GM21737 (cell line): Measurements from ENCODE around the gene CNTNAP5.

Experiments
- ATAC-seq: cut with Tn5 transposase; IDR thresholded peaks from one replicate; pipeline ENCODE4 v1.9.1; 2021; ENCODE audit warnings: mild to moderate bottlenecking, moderate library complexity; ENCODE audit not compliant: unreplicated experiment

Gene CNTNAP5

DNA sequence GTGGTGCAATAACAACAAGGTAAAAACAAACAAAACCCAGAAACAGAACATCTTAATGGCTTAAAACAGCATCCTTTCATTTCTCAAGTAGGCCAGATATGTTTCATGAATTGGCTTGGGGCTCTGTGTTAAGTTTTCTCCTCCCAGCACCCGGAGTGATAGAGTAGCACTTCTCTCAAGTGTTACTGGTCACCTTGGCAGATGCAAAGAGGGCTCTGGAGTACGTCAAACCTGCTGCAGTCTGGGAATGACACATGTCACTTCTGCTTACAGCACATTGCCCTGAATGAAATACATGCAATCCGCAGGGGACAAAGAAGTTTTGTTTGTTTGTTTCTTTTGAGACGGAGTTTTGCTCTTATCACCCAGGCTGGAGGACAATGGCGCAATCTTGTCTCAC lies 639.3 kb downstream of the CNTNAP5 start:
- no peak for ATAC-seq

DNA sequence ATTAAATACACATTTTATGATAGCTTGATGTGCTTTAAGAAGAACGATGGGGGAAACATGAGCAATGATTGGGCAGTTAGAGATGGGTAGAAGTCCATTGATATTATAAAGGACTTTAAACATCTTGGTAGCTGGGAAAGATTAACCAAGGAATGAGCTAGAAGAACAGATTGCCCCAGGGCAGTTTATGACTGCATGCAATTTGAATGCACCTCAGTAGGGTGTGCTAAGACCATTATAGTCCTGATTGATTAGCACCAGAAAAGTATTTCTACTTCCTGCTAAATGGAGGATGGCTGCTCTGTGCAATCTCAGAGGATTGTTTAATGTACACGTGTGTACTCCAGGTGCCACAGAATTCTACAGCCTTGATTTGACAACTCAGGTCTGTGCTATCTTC lies 641.9 kb downstream of the CNTNAP5 start:
- ATAC-seq = no peak

DNA sequence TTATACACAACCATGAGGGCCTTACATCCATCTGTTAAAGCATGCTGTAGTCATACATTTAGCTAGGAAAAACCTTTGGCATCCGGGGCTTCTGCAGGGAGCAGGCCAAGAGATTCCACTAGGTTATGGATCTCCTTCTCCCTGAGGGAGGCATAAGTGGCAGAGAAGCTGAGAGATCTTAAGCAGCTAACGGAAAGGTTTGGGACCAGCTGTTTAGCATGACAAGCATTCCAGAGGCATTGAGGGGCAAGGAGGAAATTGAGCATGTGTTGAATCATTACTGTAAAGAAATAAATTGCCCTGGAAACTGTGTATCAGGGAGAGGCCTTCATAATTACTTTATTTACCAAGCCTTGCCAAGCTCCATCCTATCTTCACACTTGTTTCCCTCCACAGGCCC lies 643.1 kb downstream of the CNTNAP5 start:
- ATAC-seq = no peak

DNA sequence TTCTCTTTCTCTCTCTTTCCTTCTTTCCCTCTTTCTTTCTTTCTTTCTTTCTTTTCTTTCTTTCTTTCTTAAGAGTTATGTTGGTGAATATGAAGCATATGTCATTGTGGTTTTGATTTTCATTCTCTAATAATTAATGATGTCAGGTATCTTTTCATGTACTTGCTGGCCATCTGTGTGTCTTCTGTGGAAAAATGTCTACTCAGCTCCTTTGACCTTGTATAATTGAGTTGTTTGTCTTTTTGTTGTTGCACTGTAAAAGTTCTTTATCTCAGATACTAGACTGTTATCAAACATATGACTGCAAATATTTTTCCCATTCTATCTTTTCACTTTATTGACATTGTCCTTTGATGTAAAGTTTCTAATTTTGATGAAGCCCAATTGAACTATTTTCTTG lies 645.1 kb downstream of the CNTNAP5 start:
- ATAC-seq = no peak

DNA sequence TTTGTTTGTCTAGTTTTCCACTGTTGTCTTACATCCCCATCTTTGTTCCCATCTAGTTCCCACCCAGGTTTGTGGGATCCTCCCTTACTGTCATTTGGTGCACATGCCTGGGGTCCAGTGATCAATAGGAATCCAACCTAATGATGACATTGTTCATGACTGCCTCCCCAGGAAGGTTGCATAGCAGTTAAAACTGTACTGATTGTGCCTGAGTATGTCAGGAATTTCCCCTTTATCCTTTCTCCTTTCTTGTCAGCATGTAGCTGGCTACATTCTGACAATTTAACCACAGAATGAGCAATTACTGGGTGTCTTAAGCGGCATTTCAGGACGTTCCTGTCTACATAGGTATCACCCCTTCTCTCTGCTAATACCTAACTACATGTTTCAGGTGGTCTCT lies 653.0 kb downstream of the CNTNAP5 start:
- ATAC-seq = no peak

DNA sequence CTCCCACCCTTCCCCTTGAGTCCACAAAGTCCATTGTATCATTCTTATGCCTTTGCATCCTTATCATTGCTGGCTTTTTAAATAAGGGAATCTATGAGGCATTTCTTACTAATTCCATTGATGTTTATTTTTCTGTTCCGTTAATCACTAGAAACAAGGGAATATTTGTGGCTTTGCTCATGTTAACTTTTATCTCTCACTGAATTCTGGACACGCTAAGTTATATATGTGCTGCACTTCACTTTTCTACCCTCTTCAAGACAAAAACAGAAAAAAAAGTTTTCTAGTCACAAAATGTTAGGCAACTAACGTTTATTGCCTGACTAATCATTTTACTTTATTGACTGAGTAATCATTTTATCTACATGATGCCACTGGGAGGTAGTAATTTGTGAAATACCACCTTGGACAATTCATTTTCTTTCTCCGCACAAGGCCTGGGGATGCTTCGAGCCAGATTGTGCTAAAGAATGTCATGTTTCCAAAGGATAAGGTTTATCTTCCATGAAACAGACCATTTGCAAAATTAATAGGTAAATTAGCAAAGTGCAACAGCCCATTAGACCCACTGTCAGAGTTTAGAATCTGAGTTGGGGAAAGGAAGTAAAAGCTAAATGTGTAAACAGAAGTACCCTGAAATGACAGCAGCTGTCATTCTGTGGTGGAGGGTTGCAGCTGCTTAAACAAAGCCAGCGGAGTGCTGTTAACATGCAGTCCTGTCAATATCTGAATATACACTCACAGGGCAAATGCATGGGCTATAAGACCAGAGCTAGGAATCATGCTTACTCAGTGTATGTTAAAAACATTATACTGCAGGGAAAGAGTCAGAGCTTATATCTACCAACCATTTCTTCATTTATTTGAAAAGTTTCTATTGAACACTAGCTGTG lies 658.7 kb downstream of the CNTNAP5 start:
- ATAC-seq = no peak

DNA sequence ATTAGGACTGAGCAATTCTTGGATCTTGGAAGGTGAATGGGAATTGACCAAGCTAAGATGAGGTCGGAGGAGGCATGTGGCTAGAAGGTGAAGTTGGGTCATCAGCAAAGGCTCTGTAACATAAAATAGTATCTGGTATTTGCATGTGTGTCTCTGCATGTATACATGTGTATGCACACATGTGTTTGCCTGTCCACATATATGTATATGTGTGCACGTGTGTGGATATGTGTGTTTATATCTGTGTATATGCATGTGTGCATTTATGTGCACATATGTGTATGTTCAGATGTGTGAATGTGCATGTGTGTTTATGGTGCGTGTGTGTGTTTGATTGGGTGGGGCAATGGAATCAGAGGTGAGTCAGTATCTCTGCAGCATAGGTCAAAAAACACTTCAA lies 664.3 kb downstream of the CNTNAP5 start:
- no peak for ATAC-seq

DNA sequence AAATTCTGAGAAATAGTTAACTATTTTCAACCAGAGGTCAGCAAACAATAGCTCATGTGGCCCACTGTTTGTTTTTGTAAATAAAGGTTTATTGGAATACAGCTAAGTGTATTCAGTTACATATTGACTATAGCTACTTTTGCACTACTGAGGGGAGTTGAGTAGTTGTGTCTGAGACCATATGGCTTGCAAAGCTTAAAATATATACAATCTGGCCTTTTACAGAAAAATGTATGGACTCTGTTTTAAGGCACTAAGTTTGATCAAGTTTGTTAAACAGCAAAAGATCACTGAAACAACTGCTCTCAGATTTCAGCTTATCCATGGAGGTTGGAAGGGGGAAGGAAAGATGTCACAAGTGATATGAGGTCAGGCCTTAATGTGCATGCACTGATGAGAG lies 667.1 kb downstream of the CNTNAP5 start:
- ATAC-seq = no peak

DNA sequence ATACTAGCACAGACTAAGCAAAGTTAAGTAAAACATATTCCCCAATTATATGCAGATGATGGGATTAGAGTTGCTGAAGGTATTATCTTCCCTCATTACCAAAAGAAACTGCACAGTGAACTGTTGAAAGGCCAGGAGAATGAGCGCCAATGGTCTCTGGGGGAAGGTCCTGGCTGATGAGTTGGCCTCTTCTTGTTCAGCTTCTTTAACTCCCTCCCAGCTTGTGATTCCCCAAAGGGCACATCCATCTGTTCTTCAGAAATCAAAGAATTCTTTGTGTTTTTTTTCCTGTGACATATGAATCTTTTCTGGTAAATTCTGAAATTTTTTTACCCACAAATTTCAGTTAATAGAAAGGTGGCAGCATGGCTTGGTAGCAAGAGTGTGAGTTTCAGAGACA lies 667.6 kb downstream of the CNTNAP5 start:
- ATAC-seq = no peak

DNA sequence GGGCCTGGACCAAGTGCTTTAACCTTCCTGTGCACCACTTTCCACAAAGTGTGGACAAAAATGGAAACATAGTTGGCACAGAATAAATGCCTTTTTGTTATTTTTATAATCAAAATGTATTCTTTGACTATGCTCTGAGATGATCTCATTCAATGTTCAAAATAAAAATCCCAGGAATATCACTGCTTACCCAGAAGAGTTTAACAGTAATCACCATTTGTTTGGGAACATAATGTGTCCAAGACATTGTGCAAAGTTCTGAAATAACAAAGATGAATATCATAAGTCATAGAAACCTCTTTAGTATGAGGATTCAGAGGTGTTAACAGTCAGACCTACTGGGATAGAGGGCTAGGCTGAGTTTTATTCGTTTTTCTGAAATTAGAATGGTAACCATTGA lies 668.1 kb downstream of the CNTNAP5 start:
- ATAC-seq = no peak

DNA sequence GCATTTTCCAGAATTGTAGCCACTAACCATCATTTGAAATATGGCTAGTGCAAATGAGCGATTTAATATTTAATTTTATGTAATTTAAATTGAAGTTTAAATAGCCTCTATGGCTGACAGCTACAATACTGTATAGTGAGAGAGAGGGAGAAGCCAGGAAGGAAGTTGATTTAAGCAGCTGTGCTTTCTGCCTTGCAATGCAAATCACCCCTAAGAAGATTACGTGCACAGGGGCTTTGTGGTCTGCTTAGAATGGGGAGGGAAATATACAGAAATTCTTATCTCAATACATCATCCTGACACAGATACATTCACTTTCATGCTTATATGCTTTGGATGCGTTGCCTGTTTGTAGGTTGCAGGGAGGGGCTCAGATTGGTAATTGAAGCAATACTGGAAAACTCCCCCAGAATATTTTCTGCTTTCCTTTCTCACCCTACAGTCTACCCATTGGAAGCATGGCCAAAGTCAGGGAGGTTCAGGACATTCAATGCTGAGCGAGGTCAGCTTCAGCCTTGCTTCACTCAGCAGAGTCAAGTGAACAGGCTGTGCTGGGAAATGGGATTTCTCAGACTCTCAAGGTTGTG lies 674.0 kb downstream of the CNTNAP5 start:
- ATAC-seq = no peak

DNA sequence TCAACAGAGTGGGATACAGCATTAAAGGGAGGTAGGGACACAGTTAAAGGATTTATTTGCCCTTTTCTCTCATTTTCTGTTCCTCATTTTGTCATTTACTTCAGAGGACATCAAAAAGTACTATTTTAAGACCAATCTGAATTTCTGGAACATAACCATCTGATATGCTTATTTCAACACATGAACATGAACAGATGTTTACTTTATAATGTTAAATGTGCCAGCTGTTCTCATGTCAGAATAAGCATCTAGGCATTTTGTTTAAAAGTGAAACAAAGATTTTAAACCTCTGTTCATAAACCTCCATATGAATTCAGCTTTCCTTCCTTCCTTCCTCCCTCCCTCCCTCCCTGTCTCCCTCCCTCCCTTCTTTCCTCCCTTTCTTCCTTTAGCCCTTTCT lies 677.7 kb downstream of the CNTNAP5 start:
- no peak for ATAC-seq

DNA sequence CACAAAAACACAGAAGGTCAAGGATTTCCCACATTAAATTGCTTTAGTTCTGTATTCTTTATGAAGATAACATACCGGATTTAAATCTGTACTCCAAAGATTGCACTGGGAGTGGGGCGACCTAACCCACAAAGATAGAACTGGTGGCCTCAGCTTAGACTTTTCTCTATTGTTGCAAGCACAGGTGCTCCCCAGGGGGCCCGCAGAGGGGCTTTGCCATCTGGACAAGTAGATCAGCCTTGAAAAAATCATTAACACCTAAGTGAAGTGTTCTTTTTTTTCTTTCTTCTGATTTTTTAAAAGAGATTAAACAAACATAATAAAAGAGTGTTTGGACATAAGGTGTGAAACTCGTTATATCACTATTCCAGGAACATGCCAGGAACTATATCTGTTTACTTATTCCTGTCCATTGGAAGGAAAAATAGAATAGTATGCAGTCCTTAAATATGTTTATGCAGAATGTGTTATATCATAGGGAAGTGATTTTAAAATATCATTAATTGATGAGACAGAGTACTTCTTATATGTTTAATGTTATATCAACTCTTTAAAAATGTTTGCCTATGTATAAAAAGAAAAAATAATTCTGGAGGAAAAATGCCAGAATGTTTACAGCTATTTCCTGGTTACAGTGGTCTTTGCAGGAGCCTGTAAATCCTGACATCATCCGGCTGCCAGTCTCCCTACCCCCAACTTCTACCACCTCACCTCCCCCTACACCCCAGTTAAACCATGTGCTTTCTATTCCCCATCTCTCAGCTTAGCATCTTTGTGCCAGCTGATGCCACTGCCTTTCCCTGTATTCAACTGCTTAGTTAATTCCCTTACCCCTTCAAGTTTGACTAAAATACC lies 679.2 kb downstream of the CNTNAP5 start:
- no peak for ATAC-seq

DNA sequence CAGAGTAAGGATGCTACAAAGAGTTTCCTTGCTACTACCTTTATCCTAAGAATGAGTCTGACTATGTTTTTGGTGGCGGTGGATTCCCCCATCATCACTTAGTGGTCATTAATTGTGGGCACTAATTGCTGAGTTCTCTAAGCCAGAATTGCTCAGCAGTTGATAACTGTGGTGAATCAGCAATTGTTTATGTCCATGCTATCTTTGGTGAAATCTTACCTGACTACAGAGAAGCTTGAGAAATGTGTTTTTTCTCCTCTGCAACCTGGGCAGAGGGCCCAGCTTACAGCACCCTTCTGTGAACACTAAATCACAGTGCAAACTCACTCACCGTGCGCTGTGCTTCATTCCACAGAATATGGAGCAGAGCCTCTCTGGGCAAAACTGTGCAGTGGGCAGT lies 683.6 kb downstream of the CNTNAP5 start:
- no peak for ATAC-seq

DNA sequence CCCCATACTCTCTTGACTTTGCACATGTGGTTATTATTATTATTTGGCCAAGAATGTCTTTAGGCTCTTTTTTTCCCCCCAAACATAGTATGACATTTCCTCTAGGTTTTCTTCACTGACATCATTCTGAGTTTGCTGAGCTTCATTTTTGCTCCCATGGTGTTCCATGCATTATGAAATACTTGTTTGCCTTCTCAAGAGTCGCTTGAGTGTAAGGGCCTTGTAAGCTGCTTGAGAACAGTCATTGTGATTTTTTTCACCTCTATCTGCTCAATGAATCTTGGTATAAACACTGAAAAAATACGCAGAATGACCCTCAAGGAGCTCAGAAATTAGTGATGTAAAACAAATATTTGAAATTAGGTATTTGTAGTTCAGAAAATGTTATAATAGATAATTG lies 688.9 kb downstream of the CNTNAP5 start:
- ATAC-seq = no peak

DNA sequence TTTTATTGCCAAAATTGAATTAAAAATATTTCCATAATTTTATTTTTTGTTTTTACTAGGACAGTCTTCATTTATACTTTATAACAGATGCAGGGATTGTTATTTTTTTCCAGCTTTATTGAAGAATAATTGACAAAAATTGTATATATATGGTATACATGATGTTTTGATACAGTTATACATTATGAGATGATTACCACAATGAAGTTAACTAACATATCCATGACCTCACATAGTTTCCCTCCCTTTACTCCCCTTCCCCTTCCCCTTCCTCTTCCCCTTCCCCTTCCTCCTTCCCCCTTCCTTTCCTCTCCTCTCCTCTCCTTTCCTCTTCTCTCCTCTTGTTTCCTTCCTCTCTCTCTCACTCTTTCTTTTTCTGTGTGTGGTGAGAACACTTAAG lies 700.1 kb downstream of the CNTNAP5 start:
- ATAC-seq = no peak

DNA sequence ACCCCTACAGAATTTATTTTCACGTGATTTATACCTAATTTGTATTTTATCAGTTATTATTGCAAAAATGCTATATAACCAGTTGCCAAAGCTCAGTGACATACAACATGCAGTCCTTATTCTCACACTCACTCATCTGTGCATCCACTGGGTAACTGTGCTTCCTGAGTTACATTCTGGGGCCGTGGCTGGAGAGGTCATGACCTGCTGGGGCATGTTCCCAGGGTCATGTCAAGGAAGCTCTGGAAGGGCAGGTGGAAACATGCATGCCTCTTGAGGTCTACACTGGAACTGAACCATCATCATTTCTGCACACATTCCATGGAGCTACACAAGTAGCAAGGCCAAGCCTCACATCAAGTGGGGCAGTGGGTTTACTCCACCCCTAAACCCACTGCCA lies 715.5 kb downstream of the CNTNAP5 start:
- ATAC-seq = no peak

DNA sequence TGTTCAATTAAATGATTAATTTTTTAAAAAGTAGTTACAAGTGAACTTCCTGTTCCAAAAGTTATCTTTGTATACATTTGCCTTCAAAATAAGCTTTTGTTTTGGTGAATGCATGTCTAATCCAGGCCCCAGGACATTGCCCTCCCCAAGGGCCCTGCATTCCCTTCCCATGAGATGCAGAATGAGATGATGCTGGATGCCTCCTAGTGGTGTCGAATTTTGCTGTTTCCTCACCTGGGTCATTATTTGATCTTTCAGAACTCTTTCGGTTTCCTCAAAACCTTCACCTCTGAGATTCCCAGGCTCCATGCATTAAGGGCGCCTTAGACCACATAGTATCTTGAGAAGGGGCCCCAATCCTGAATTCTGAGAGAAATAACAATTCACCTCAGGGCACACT lies 728.8 kb downstream of the CNTNAP5 start:
- no peak for ATAC-seq

DNA sequence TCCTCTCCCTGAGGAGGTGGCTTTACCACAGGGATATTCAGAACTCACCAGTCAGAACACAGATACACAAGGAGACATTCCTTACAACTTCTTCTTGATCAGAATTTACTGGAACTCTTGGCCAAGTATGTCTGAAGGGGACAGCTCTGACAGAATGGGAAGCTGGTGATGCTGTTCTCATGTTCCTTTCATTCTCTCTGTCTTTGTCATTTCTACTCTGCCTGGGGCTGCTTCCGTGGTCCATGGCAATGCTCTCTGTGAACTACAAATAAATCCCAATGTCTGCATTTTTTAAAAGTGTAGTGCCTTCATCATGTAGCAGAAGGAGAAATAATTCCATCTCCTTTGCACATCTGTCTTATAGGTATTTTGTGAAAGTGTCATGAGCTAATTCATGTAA lies 730.3 kb downstream of the CNTNAP5 start:
- ATAC-seq = no peak

DNA sequence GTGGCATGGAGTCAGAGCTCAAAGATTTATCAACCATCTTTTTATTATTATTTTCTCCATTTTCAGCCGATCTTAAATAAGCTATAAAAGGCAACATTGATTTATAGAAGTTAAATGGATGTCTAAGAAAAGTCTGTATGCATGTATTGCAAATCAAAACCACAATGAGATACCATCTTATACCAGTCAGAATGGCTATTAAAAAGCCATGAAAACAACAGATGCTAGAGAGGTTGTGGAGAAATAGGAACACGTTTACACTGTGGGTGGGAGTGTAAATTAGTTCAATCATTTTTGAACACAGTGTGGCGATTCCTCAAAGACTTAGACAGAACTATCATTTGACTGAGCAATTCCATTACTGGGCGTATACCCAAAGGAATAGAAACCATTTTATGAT lies 731.0 kb downstream of the CNTNAP5 start:
- ATAC-seq = no peak

DNA sequence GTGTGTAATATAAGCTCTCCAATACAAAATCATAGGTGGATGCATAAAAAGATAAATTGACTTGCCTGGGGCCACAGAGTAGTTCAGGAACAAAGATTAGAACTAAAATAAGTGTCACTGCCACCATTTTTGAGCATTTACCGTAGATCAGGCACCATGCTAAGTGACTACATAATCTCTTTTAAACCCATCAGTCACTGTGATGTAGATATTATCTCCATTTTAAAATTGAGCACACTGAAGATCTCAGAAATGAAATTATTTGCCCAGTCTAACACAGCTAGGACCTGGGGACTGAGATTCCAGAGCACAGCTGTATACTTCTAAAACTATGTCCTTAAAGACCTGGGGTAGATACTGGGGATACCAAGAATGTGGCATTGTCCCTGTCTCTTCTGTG lies 737.3 kb downstream of the CNTNAP5 start:
- ATAC-seq = no peak

DNA sequence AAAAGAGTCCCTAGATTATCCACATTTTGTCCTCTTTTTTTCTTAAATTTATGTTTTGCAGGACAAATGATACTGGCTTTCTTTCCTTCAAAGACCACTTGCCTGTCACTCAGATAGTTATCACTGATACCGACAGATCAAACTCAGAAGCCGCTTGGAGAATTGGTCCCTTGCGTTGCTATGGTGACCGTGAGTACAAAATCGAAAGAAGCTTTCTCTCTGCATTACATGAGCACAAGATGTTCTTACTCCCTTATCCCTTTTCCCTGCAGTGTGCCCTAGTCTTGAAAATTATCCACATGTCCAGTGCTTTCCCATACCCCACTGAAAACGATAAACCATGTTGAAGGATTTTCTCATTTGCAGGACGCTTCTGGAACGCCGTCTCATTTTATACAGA lies 738.5 kb downstream of the CNTNAP5 start:
- ATAC-seq = no peak
